Inflammatory macrophage (primary cell): Measurements from ENCODE around the gene ANKFY1.
"Not testable (repeated sequence)": the region's sequence is repeated elsewhere in the genome, so short reads cannot be mapped to it uniquely, and the experiment has no call there.

Experiments
- DNase-seq, 2 donors: peaks; one replicate each; pipeline ENCODE4 v3.0.0-alpha.2; 2020 to 2022

ANKFY1 gene

DNA sequence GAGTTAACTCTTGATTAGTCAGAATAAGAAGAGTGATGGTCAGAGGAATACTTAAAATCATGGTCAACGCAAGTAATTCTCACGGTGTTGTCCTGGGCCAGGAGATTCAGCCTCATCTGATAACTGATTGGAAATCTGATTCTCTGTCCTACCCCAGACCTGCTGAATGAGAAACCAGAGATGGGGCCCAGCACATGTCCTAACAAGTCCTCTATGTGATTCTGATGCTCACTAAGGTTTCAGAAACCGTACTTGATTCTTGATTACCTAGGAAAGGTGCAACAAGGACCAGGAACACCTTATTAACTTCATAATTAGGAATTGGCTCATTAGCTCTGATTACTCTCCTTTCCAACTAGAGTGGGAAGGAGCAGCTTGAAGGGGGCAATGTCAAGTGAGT lies 44.5 kb downstream of the ANKFY1 start:
- no peak for DNase-seq

DNA sequence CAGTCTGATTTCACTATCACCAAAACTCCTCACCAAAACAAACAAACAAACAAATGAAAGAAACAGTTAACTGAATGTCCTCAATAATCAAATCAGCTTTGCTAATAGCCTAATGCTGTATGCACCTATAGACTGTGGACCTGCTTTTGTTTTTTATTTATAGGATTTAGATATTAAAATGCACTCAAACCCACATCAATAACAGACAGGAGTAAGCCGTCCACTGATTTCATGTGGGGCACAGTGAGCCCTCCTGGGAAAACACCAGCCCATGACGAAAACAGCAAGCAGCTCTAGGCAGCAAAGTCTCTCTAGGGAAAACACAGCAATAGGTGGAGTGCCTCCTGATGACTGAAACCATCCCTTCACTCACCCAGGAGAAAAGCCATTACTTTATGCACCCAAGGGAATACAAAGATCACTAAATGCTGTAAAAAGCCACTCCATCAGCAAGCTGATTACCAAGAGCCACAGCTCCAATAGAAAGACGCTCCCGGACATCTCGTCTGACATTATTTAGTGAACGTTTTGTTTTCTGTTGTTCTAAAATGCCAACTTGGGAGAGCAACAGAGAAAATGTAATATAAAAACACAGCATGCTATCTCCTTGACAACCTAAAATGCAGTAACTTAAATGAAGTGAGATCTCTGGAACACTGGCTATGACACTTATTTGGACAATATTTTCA lies 47.8 kb downstream of the ANKFY1 start:
- no peak for DNase-seq

DNA sequence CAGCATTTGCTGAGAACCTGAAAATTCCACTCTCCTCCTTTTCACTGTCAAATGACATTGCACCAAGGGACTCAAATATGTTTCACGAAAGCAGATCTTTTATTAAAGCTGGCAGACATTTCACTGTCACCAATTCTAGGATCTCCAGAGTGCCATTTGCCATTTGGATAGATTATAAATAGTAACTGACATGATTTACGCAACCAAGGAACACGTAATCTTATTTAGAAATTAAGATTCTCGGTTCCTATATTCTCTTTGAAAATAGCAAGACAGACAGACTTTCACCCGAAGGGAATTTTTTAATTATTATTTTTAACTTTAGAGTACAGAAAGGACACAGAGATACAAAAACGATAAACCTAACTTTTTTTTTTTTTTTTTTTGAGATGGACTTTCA lies 49.6 kb downstream of the ANKFY1 start:
- peak; percentile 40 to 87 for DNase-seq

DNA sequence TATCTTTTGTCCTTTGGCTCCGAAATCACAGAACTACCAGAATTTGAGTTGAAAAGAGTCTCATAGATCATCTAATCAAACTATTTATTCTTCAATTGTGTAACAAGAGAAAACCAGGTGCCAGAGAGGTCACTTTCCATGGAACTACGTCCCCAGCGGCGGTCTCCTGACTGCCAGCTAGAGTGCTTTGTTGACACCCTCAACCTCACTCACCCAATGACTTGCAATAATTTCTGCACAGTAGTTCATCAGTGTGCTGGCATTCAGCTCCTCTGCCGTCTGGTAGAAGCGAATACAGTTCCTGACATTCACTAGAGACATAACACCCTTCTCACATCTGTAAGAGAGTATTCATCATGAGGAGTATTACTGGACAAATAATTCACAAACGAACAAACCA lies 54.2 kb downstream of the ANKFY1 start:
- no peak for DNase-seq

DNA sequence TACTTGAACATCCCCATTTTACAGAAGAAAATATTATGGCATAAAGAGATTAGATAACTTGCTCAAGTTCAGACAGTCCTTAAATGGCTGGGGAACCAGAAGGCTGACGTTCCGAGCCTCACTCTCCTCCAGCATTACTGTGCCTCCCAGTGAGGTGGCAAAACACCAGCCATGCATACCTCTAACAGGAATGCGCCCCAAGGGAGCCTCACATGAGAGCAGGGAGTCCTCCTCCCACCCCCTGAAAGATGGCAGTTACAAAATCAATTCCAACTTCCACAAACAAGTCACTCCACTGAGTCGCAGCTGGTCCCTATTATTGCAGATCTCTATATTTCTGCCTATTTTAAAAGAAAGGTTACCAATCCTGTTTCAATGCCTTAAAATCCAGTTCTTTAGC lies 55.5 kb downstream of the ANKFY1 start:
- peak; percentile 19 to 62 for DNase-seq

DNA sequence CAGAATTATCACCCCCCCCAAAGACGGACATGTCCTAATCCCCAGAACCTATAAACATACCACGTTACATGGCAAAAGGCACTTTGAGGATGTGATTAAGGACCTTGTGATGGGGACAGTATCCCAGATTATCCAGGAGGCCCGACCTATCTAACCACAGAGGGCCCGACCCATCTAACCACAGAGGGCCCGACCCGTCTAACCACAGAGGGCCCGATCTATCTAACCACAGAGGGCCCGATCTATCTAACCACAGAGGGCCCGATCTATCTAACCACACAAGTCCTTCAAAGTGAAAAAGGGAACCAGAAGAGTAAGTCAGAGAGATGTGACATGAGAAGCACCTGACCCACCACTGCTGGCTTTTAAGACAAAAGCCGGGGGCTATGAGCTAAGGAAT lies 56.8 kb downstream of the ANKFY1 start:
- DNase-seq, result peak; percentile 56 to 71

DNA sequence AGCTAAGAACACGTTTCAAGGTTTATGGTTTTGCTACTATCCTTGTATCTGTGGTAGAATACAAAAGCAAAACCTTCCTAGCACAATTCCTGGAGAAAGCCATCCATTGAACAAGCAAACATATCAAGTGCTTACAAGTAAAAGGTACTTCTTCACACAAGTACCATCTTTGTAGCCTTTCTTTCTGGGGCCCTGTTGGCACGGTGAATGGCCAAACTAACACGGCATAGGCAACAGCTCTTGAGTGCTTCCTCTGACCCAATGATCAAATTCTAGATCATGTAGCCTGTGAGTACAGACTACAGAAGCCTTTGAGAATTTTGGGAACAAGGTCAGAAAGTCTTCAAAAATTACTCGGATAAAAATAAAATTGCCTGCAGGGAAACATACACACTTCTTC lies 57.9 kb downstream of the ANKFY1 start:
- DNase-seq, result no peak

DNA sequence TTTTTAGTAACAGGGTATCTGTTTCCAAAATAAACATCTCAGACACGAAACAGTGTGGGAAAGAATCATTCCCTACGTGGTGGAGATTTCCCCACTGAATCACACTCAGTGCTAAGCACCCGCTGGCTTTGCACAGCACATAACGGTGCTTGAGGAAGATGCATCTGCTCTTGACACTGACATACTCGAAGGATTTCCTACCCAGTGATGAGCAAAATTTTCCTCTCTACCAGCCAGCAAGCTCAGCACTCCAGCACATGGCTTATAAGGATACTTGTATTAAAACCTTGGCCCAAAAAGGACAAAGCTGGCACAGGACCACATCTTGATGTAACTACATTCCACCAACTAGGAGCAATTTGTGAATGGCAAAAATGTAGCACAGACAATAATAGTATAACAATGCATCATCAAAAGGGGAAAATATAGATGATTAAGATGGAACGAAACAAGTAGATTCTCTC lies 59.0 kb downstream of the ANKFY1 start:
- no peak for DNase-seq

DNA sequence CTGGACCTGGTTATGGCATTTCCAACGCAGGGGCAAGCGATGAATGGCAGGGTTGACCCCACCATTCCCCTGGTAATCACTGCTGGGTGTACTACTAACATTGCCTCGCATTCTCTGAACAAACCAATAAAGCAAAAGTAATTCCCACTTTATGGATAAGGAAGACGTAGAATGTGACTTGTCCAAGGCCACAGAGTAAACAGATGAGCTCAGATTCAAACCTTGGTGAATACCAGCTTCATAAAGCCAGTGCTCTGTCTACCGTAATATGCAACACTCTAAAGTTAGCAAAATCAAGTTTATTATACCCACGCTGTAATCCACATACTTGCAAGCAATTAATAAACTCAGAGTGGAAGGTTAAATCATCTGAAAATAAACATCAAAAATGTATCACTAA lies 59.6 kb downstream of the ANKFY1 start:
- no peak for DNase-seq

DNA sequence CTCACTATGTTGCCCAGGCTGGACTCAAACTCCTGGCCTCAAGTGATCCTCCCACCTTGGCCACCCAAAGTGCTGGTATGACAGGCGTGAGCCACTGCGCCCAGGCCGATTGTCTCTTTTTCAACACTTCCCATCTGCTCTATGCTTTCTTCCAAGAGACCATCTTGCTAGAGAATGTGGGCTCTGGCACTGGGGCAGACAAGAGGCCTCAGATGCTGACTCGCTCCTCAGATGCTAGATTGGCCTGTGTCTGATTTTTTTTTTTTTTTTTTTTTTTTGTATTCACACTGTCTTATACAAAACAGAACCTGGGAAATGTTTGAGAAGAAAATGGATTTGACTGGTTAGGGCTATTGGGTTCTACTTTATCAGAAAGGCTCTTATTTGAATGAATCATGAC lies 62.6 kb downstream of the ANKFY1 start:
- DNase-seq, result no peak

DNA sequence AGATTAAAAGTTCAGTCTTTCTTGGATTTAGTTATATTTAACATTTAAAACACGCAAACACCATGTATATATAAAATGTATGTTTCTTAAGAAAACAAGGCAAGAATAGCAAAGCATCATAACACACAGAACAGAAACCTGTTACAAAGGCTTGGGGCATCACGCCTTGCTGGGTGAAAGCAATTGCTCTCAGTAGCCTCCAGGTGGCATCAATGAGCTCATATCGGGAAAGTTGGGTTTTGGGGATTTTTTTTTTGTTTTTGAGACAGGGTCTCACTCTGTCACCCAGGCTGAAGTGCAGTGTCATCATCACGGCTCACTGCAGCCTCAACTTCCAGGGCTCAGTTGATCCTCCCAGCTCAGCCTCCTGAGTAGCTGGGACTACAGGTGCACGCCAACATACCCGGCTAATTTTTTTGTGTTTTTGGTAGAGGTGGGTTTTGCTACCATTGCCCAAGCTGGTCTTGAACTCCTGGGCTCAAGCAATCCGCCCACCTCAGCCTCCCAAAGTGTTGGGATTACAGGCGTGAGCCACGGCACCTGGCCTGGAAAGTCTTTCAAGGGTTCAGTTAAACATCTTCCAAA lies 63.9 kb downstream of the ANKFY1 start:
- peak; percentile 31 to 41 for DNase-seq

DNA sequence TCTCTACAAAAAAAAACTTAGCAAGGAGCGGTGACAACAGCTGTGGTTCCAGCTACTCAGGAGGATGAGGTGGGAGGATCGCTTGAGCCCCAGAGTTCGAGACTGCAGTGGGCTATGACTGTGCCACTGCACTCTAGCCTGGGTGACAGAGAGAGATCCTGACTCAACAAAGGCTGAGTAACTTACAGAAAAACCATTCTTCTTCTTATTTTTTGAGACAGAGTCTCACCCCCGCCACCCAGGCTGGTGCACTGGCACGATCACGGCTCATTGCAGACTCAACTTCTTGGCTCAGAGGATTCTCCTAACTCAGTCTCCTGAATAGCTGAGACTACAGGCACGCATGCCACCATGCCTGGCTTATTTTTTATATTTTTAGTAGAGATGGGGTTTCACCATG lies 64.8 kb downstream of the ANKFY1 start:
- no peak for DNase-seq

DNA sequence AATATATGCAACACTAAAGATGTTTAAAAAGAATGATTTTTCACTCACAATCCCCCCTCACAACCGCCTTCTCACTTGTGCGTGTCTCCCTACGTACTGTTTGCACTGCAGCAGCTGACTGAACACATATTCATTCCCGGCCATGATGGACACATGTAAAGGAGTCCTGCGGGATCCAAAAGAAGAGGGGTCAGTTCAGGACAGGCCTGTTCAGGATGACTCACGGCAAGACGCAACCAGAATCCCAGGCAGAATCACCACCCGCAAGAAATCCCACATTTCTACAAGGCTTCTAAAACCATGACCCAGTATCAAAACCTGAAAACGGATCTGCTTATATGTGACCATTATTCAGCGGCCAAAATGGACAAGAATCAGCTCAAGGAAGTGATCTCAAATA lies 68.5 kb downstream of the ANKFY1 start:
- no peak for DNase-seq

DNA sequence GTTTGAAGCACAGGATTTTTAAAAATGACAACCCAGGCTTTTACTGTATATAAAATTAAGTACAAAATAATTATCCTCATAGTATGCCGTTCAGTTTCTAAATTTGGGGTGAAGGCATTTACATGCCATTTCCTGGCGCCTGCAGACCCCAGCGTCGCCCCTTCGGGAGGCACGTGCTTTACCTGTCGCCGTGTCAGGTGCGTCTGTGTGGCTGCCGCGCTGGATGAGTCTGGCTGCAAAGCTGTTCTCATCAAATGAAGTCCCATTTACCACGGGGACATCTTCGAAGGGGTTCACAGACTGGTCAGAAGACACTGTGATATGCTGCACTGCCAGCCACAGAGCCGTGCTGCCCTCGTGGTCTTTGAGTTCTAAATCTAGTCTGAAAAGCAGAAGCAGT lies 69.0 kb downstream of the ANKFY1 start:
- no peak for DNase-seq

DNA sequence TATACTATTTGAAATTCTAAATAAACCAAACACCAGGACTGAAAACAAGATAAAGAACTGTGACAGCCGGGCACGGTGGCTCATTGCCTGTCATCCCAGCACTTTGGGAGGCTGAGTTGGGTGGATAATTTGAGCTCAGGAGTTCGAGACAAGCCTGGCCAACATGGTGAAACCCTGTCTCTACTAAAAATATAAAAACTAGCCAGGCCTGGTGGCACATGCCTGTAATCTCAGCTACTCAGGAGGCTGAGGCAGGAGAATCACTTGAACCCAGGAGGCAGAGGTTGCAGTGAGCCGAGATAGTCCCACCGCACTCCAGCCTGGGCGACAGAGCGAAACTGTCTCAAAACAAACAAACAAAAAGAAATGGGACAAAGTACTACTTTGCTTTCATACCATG lies 73.0 kb downstream of the ANKFY1 start:
- DNase-seq, result not testable (repeated sequence)

DNA sequence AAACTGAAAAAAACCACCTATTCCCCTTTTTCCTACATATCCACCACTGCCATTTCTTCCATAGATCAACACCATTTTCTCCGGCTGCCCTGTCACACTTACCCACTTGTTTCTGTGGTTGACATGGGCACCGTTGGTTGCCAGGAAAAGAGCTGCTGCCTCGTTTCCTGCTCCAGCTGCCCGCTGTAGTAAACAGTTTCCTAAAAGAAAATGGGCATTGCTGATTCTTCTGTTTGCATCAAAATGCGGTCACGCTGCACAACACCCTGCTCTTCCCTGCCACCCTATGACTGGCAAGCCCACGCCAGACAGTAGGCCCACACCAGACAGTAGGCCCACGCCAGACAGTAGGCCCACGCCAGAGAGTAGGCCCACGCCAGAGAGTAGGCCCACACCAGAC lies 74.5 kb downstream of the ANKFY1 start:
- no peak for DNase-seq

DNA sequence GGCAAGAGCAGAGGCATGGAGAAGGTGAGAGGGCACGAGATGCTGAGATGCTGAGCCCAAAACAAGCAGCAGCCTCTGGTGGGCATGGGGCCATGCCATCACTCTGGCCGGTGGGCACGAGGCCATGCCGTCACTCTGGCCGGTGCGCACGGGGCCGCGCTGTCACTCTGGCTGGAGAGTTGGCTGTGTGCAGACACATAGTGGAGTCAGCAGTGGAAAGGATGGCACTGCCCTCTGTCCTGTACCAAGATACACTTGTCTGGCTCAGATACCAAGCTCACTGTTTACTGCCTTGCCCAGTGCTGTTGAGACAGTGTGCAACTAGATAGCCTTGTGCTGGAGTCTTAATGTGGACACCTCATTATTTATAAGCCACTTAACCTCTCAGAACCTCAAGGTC lies 75.7 kb downstream of the ANKFY1 start:
- DNase-seq, result no peak

DNA sequence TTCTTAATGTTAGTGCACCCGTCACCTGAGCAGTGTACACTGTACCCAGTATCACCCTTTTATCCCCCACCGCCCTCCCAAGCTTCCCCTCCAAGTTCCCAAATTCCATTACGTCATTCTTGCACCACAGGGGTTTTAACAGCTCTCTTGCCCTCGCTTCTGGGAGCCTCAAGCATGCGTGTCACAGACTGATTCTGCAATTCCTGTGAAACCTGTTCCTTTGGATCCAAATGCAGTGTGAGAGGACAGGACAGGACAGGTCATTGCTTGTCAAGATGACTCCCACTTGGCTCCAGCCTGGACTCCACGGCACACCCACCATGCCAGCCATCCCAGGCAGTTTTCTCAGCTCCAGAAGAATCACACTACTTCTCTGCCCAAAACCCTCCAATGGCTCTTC lies 76.7 kb downstream of the ANKFY1 start:
- DNase-seq, result peak in 1 of 2 donors; percentile 14

DNA sequence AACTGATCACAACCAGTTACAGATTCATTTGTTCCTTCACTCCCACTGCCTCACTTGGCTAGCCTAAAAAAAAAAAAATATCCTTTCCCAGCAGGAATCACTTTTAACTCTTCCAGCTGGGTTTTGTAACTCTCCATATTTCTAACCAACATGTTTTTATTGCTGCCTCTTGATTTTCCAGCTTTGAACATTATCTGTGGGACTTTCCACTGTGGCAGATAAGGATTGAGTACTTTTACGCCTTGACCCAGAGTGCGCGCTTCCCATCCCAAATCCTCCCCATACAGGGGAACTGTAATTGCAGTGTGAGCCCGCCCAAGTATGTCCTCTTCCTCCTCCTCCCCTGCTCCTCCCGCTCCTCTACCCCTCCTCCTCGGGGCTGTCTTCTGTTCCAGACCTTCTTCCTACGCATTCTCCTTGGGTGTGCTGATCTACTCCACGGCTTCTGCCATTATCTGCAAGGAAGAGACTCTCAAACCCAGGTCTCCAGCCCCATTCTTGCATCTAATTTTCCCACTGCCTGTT lies 77.4 kb downstream of the ANKFY1 start:
- DNase-seq, result no peak

DNA sequence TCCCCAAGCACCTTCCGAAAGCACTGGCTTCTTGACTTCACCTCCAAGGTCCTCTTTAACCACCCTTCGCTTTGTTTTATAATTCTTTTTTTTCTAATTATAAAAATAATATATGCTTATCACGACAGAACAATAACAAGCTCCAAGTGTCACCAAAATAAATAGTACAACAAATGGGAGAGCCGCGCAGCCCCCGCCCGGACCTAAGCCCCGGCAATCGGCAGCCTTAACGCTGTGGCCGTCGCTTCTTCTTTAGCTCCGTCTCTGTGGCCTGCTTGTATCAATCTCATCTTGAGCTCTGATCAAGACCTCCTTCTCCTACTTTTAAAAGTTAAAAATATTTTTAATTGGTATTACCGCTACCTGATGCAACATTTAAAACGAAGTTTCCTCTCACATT lies 78.1 kb downstream of the ANKFY1 start:
- no peak for DNase-seq

DNA sequence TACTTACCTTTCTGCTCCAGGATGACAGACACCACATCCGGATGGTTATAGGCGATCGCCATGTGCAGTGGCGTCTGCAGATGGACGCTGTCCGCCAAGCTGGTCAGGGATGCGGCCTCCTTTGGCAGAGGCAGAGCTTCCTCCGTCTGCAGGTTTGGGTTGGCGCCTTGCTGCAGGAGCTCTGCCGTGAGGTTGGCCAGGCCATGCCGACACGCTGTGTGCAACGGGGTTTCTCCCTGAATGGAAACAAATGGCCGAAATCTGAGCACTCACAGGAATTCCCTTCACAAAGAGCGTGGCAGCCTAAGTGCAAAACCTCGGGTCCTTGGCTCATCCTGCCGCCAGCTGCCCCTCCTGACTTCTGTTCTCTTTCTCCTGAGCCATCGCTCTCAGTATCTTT lies 79.0 kb downstream of the ANKFY1 start:
- no peak for DNase-seq

DNA sequence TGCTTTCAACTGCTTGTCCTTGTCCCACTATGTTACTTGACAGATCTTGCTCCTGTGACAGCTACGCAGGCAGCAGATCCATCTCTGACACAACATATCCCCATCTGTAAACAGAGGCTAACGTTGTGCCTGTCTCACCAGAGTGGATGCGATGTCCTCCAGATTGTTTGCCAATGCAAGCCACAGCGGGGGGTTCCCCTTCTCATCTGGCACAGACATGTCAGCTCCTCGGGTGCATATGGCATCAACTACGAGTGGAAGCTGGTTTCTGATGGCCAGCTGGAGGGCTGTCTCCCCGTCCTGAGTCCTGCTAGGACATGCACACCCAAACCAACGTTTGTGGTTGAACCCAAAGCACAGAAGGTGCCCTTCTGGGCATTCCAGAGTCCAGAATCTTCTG lies 81.7 kb downstream of the ANKFY1 start:
- no peak for DNase-seq

DNA sequence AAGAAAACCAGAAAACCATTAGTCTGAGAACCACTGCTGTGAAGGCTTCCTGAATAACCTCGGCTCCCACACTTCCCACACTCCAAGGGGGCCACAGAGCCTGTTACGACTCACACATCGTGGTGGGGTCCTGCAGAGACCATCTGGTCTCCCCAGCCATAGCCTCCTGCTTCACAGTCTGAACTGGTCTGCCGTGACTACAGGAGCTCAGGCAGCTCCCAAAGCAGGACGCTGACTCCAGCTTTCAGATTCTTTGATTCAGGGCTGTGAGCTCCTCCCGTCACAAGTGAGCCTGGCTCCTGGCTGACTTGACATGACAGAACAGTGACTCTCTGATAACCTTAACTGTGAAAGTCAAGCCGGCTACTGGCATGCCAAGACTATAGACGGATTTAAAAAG lies 83.0 kb downstream of the ANKFY1 start:
- DNase-seq, result no peak

DNA sequence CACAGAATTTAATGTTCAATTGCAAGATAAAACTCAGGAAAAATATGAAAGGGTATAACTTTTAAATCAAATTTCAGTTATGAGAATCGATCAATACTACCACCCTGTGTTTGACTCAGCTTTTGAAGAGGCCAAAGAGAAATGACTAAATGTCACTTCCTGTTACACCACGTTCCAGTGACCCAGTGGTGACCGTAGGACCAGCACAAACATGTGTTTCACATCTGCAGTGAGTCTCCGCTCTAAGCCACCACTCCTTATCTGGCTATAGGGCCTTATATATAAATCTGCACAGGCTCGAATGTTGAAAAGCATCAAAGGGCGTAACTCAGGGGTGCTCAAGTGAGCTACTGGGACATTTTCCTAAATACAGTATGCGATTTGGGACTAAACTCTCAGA lies 84.7 kb downstream of the ANKFY1 start:
- DNase-seq, result peak; percentile 9 to 22

DNA sequence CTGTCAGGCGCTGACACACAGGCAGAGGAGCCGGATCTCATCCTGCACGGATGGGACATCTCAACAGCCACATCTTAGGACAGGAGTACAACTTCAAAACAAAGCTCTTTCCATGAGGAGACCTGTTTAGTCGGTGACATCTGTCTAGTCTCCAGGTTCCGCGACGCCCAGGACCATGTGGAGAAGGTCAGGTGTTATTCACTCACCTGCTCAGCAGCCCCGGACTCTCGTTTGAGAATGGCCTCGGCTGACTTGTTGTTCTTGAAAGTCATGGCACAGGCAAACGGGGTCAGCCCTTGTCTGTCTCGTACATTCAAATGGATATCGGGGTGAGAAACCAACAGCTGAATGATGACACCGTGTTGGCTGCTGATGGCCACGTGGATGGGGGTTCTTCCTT lies 85.1 kb downstream of the ANKFY1 start:
- no peak for DNase-seq
